Measurements from ENCODE around the gene FLAD1.

DNA sequence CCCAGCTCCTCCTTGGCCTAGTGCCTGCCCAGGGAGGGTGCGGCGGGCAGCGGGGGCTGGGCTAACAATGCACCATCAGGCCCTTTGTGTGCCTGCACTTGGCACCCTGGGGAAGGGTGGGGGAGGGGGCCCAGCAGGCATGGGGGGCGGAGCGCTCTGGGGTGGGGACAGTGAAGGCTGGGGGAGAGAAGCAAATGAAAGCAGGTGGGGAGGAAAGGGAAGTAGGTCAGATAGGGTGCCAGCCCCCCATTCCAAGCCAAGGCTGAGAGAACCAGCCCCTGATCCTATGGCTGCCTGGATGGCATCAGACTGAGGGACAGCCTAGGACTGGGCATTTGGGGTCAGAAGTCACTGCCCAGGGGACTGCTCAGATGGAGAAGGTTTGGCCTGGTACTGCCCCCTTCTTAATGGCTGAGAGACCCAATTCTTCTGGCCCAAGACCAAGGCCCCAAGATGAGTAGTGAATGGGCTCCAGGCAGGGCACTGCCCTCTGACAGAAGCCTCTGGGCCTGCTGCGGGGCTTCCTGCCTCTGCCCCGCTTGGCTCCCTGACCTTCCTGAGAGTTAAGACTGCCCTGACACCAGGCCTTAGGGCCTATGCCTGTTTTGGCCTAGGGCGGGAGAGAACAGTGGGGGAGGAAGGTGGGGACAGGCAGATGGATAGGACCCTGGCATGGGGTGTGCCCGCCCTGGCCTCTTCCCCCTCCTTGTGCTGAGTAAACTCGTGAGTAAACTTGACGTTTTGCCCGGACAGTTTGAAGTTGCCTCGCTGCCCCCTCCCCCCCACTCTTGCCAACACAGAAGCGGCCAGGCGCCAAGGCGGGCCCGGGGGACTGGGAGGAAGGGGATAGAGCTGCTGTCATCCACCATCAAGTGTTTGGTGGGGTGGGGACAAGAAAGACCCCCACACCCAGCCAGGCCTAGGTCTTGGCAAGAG is 22.2 kb downstream of the FLAD1 start:
- TF ChIP-seq POLR2A (IDR thresholded peaks at IDR 0.05; ENCODE audit: borderline replicate concordance, extremely low read depth, insufficient read depth, insufficient read length) (no peak), RAD21 (IDR thresholded peaks at IDR 0.05; ENCODE audit: low read depth) (no peak), ZNF274 (IDR thresholded peaks at IDR 0.05; ENCODE audit: low read depth, low read length) (no peak), EZH2 (IDR thresholded peaks at IDR 0.05) (no peak), POLR2AphosphoS5 (IDR thresholded peaks at IDR 0.05; ENCODE audit: low read depth, low read length) (no peak), YY1 (IDR thresholded peaks at IDR 0.05; ENCODE audit: extremely low read depth, insufficient replicate concordance, low read depth, low read length) (no peak), ELF1 (IDR thresholded peaks at IDR 0.05; ENCODE audit: borderline replicate concordance, low read depth) (no peak), SRF (IDR thresholded peaks at IDR 0.05; ENCODE audit: low read depth) (no peak), SIN3A (IDR thresholded peaks at IDR 0.05; ENCODE audit: low read depth) (no peak)
- TF ChIP-seq, protein P1, sequence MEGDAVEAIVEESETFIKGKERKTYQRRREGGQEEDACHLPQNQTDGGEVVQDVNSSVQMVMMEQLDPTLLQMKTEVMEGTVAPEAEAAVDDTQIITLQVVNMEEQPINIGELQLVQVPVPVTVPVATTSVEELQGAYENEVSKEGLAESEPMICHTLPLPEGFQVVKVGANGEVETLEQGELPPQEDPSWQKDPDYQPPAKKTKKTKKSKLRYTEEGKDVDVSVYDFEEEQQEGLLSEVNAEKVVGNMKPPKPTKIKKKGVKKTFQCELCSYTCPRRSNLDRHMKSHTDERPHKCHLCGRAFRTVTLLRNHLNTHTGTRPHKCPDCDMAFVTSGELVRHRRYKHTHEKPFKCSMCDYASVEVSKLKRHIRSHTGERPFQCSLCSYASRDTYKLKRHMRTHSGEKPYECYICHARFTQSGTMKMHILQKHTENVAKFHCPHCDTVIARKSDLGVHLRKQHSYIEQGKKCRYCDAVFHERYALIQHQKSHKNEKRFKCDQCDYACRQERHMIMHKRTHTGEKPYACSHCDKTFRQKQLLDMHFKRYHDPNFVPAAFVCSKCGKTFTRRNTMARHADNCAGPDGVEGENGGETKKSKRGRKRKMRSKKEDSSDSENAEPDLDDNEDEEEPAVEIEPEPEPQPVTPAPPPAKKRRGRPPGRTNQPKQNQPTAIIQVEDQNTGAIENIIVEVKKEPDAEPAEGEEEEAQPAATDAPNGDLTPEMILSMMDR (IDR thresholded peaks at IDR 0.05 in 2 of 3, conservative IDR thresholded peaks at IDR 0.05 in 1 of 3; ENCODE audit: borderline replicate concordance in 1 of 3, insufficient read depth in 1 of 3, low read depth in 2 of 3, low read length in 2 of 3): no peak
- TF ChIP-seq, protein P2, sequence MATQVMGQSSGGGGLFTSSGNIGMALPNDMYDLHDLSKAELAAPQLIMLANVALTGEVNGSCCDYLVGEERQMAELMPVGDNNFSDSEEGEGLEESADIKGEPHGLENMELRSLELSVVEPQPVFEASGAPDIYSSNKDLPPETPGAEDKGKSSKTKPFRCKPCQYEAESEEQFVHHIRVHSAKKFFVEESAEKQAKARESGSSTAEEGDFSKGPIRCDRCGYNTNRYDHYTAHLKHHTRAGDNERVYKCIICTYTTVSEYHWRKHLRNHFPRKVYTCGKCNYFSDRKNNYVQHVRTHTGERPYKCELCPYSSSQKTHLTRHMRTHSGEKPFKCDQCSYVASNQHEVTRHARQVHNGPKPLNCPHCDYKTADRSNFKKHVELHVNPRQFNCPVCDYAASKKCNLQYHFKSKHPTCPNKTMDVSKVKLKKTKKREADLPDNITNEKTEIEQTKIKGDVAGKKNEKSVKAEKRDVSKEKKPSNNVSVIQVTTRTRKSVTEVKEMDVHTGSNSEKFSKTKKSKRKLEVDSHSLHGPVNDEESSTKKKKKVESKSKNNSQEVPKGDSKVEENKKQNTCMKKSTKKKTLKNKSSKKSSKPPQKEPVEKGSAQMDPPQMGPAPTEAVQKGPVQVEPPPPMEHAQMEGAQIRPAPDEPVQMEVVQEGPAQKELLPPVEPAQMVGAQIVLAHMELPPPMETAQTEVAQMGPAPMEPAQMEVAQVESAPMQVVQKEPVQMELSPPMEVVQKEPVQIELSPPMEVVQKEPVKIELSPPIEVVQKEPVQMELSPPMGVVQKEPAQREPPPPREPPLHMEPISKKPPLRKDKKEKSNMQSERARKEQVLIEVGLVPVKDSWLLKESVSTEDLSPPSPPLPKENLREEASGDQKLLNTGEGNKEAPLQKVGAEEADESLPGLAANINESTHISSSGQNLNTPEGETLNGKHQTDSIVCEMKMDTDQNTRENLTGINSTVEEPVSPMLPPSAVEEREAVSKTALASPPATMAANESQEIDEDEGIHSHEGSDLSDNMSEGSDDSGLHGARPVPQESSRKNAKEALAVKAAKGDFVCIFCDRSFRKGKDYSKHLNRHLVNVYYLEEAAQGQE (IDR thresholded peaks at IDR 0.05; ENCODE audit: low read depth): no peak
- TF ChIP-seq, protein P3, sequence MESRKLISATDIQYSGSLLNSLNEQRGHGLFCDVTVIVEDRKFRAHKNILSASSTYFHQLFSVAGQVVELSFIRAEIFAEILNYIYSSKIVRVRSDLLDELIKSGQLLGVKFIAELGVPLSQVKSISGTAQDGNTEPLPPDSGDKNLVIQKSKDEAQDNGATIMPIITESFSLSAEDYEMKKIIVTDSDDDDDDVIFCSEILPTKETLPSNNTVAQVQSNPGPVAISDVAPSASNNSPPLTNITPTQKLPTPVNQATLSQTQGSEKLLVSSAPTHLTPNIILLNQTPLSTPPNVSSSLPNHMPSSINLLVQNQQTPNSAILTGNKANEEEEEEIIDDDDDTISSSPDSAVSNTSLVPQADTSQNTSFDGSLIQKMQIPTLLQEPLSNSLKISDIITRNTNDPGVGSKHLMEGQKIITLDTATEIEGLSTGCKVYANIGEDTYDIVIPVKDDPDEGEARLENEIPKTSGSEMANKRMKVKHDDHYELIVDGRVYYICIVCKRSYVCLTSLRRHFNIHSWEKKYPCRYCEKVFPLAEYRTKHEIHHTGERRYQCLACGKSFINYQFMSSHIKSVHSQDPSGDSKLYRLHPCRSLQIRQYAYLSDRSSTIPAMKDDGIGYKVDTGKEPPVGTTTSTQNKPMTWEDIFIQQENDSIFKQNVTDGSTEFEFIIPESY (IDR thresholded peaks at IDR 0.05; ENCODE audit: extremely low read depth, insufficient replicate concordance, low read length): no peak

Data from HCT116 (cell line).